SK-N-SH (cell line): Measurements from ENCODE around the gene KBTBD4. TPM values are rescaled to one million over a fixed set of nuclear protein-coding genes. Genes with fewer than 3 reads are reported as not detected.

Experiments
- CTCF ChIA-PET: fragments of 300-600, 350-600 bp; formaldehyde crosslinking; extraction: SDS; loops from one replicate; lab custom pipeline; 2021; lab: Yijun Ruan, JAX
- POLR2A ChIA-PET: fragments of 350-600 bp; sonication (Branson Sonifier 250); formaldehyde crosslinking; extraction: SDS; loops from one replicate; lab custom pipeline; 2020; ENCODE audit warnings: antibody characterized with exemption, inconsistent platforms; lab: Yijun Ruan, JAX
- DNase-seq: peaks from one replicate; pipeline ENCODE4 v3.0.0; 2012
- H2AFZ ChIP-seq: fragments of 200-600 bp; sonication (generic); 2 replicates; pipeline ENCODE4 v1.8.1; 2016; ENCODE audit warnings: antibody characterized with exemption, mild to moderate bottlenecking, low read depth
- H3F3A ChIP-seq: fragments of 200-600 bp; sonication (generic); replicated peaks from 2 replicates; pipeline ENCODE3; 2016; ENCODE audit warnings: antibody characterized with exemption, mild to moderate bottlenecking; ENCODE audit not compliant: insufficient read depth
- H3K27ac ChIP-seq, 2 experiments: fragments of 200-500 bp in 1 of 2; fragments of 200-600 bp in 1 of 2; sonication (Bioruptor generic) in 1 of 2; sonication (generic), shearing (Covaris generic) in 1 of 2; 2 replicates each; pipeline versions ENCODE4 v1.5.1 to v1.6.1; 2014 to 2016; ENCODE audit warnings: low read depth in 2 of 2, inconsistent platforms in 1 of 2, low read length in 1 of 2, mild to moderate bottlenecking in 1 of 2, mixed read lengths in 1 of 2
- H3K27me3 ChIP-seq: fragments of 200-600 bp; sonication (generic), shearing (Covaris generic); 2 replicates; pipeline ENCODE4 v1.6.1; 2016; ENCODE audit warnings: mixed run types; ENCODE audit not compliant: insufficient read depth
- H3K36me3 ChIP-seq, 2 experiments: fragments of 200-500 bp in 1 of 2; fragments of 200-600 bp in 1 of 2; sonication (Bioruptor generic) in 1 of 2; sonication (generic) in 1 of 2; replicated peaks in 1 of 2; 2 replicates each; pipeline versions ENCODE3 to v1.5.1; 2014 to 2016; ENCODE audit warnings: low read length in 1 of 2, mild to moderate bottlenecking in 1 of 2; ENCODE audit not compliant: insufficient read depth in 2 of 2, control insufficient read depth in 1 of 2
- H3K4me1 ChIP-seq, 2 experiments: fragments of 200-500 bp in 1 of 2; fragments of 200-600 bp in 1 of 2; sonication (Bioruptor generic) in 1 of 2; sonication (generic), shearing (Covaris generic) in 1 of 2; 2 replicates each; pipeline versions ENCODE4 v1.5.1 to v1.6.1; 2014 to 2016; ENCODE audit warnings: low read depth in 1 of 2, low read length in 1 of 2, mixed run types in 1 of 2; ENCODE audit not compliant: insufficient read depth in 2 of 2, control insufficient read depth in 1 of 2
- H3K4me2 ChIP-seq: fragments of 200-600 bp; sonication (generic), shearing (Covaris generic); 2 replicates; pipeline ENCODE4 v1.6.1; 2017; ENCODE audit warnings: mixed run types
- H3K4me3 ChIP-seq, 2 experiments: fragments of 200-500 bp in 1 of 2; fragments of 200-600 bp in 1 of 2; sonication (Bioruptor generic) in 1 of 2; sonication (generic), shearing (Covaris generic) in 1 of 2; 2 replicates each; pipeline versions ENCODE4 v1.5.1 to v1.8.1; 2014 to 2016; ENCODE audit warnings: low read depth in 2 of 2, inconsistent platforms in 1 of 2, low read length in 1 of 2, mild to moderate bottlenecking in 1 of 2, mixed read lengths in 1 of 2, moderate library complexity in 1 of 2
- H3K79me2 ChIP-seq: fragments of 200-600 bp; sonication (generic); 2 replicates; pipeline ENCODE4 v1.8.1; 2017; ENCODE audit warnings: mild to moderate bottlenecking; ENCODE audit not compliant: insufficient read depth
- H3K9ac ChIP-seq: fragments of 200-600 bp; sonication (generic); 2 replicates; pipeline ENCODE4 v1.6.1; 2017; ENCODE audit warnings: mixed run types
- H3K9me2 ChIP-seq: fragments of 200-600 bp; sonication (generic); 2 replicates; pipeline ENCODE4 v1.6.1; 2017; ENCODE audit warnings: mixed run types
- H3K9me3 ChIP-seq: fragments of 200-600 bp; sonication (generic); 2 replicates; pipeline ENCODE4 v1.6.1; 2017; ENCODE audit warnings: mixed run types, mild to moderate bottlenecking, moderate library complexity
- H4K20me1 ChIP-seq: fragments of 200-600 bp; sonication (generic); 2 replicates; pipeline ENCODE4 v1.6.1; 2017; ENCODE audit warnings: mild to moderate bottlenecking, mixed run types; ENCODE audit not compliant: insufficient read depth
- CHD2 ChIP-seq: fragments of 150-350 bp; IDR thresholded peaks from 2 replicates; pipeline ENCODE4 v1.6.1; 2018; ENCODE audit warnings: low read length; ENCODE audit not compliant: partially characterized antibody
- EP300 ChIP-seq, 2 experiments: IDR thresholded peaks; 2 replicates each; pipeline versions ENCODE4 v1.4.0 to v1.6.1; 2012; ENCODE audit warnings: borderline replicate concordance in 1 of 2, low read depth in 1 of 2, low read length in 1 of 2
- EZH2phosphoT487 ChIP-seq: fragments of 200-600 bp; sonication (generic); IDR thresholded peaks from 2 replicates; pipeline ENCODE4 v1.6.1; 2017; ENCODE audit warnings: low read depth, mixed run types, mild to moderate bottlenecking, antibody characterized with exemption, moderate library complexity, borderline replicate concordance
- FOSL2 ChIP-seq: IDR thresholded peaks from 2 replicates; pipeline ENCODE4 v1.4.0; 2012; ENCODE audit warnings: low read depth, mild to moderate bottlenecking, moderate library complexity, borderline replicate concordance
- GABPA ChIP-seq: IDR thresholded peaks from 2 replicates; pipeline ENCODE4 v1.4.0; 2012; ENCODE audit warnings: low read depth, mild to moderate bottlenecking
- IRF3 ChIP-seq: fragments of 150-350 bp; IDR thresholded peaks from 2 replicates; pipeline ENCODE4 v1.6.1; 2016; ENCODE audit warnings: mild to moderate bottlenecking, low read depth, low read length
- JUND ChIP-seq: IDR thresholded peaks from 2 replicates; pipeline ENCODE4 v1.4.0; 2012
- NFIC ChIP-seq: IDR thresholded peaks from 2 replicates; pipeline ENCODE4 v1.4.0; 2012; ENCODE audit warnings: borderline replicate concordance
- RAD21 ChIP-seq: IDR thresholded peaks from 2 replicates; pipeline ENCODE4 v1.6.1; 2012; ENCODE audit warnings: mild to moderate bottlenecking, low read length
- REST ChIP-seq: IDR thresholded peaks from 2 replicates; pipeline ENCODE4 v1.6.1; 2012; ENCODE audit warnings: mild to moderate bottlenecking, low read depth, low read length, moderate library complexity
- RFX5 ChIP-seq: IDR thresholded peaks from 2 replicates; pipeline ENCODE4 v1.6.1; 2012; ENCODE audit warnings: mild to moderate bottlenecking, improper control_type of control experiment, low read length
- SMC3 ChIP-seq: IDR thresholded peaks from 2 replicates; pipeline ENCODE4 v1.6.1; 2012; ENCODE audit warnings: low read depth, low read length, improper control_type of control experiment
- TCF12 ChIP-seq: IDR thresholded peaks from 2 replicates; pipeline ENCODE4 v1.4.0; 2012
- USF1 ChIP-seq: IDR thresholded peaks from 2 replicates; pipeline ENCODE4 v1.4.0; 2012; ENCODE audit warnings: low read depth, borderline replicate concordance
- USF2 ChIP-seq: fragments of 150-350 bp; IDR thresholded peaks from 2 replicates; pipeline ENCODE4 v1.6.1; 2017; ENCODE audit warnings: antibody characterized with exemption, low read length, low read depth, borderline replicate concordance
- ZBTB33 ChIP-seq: IDR thresholded peaks from 2 replicates; pipeline ENCODE4 v1.4.0; 2012; ENCODE audit warnings: low read depth, borderline replicate concordance
- WGBS: methylation state at CpG from one replicate; pipeline ENCODE4 v1.1.6; 2017; ENCODE audit warnings: low lambda C conversion rate; 5-methylcytosine and 5-hydroxymethylcytosine counted together
- polyA plus RNA-seq, 3 experiments: library from polyadenylated mRNA; depleted of rRNA; stranded (reverse); fragments of >200 nt; gene quantifications; 2 replicates each; pipeline ENCODE4 v1.2.3, GENCODE V29; 2012

Gene KBTBD4
- polyA plus RNA-seq, 1 of the 3 experiments (the other 2 are of a cell fraction) = 16.8 TPM

GRCh38 chr11:47539681-47540039 lies 39.1 kb downstream of the KBTBD4 start:
- Histone ChIP-seq H3K4me1 (peaks cover 0 to 62% of the 10 kb centered on the region in 2 experiments; a peak in 3 of 4 replicates), H3K9ac (no peak overlapping the region), H3K9me2 (no peaks in the 10 kb centered on the region), H4K20me1 (peaks cover 100% of the 10 kb centered on the region), H2AFZ (no peak overlapping the region), H3K36me3 (peaks cover 0 to 22% of the 10 kb centered on the region in 2 experiments), H3K79me2 (peaks cover 99% of the 10 kb centered on the region), H3K9me3 (no peaks in the 10 kb centered on the region), H3K27ac (peak overlapping the region in 1 of 2 experiments; percentile 70; a peak in 2 of 4 replicates), H3K27me3 (no peaks in the 10 kb centered on the region), H3F3A (peaks cover 53% of the 10 kb centered on the region), H3K4me2 (peak overlapping the region; percentile 61), H3K4me3 (0 out of 4 replicates have a peak overlapping the region, but pooled peaks of 1 of the 2 experiments have one; percentile 14)
- no peak for TF ChIP-seq EZH2phosphoT487
- CTCF ChIA-PET = no interaction called here
- POLR2A ChIA-PET = no interaction called here
- no peak for DNase-seq
- 56% methylated on average over 2 of the region's 2 CpGs for WGBS

- no peak for DNase-seq
- 93% methylated on average over 10 of the region's 10 CpGs for WGBS
- Histone ChIP-seq H3K27me3 (no peaks in the 10 kb centered on the region), H3K9me3 (no peaks in the 10 kb centered on the region), H4K20me1 (peaks cover 100% of the 10 kb centered on the region), H3K4me3 (no peak overlapping the region), H3K27ac (peak overlapping the region in 1 of 2 experiments; percentile 70; a peak in 2 of 4 replicates), H3K4me1 (peaks cover 0 to 66% of the 10 kb centered on the region in 2 experiments; a peak in 3 of 4 replicates), H3K9me2 (no peaks in the 10 kb centered on the region), H3K4me2 (peak overlapping the region; percentile 61; the same call in 1 of the 2 replicates), H3K9ac (no peak overlapping the region), H3K79me2 (peaks cover 99% of the 10 kb centered on the region), H3F3A (peaks cover 53% of the 10 kb centered on the region), H2AFZ (no peak overlapping the region), H3K36me3 (peaks cover 0 to 22% of the 10 kb centered on the region in 2 experiments)
- ChIA-PET POLR2A (no interaction called here), CTCF (interaction anchor here (3.3 kb wide), 1 partner anchor 13 kb away, joined by 10 read pairs; no protein-coding TSS in a partner anchor)
- TF ChIP-seq SMC3 = no peak
- no peak for TF ChIP-seq GABPA
- no peak for TF ChIP-seq ZBTB33
- TF ChIP-seq RFX5 = no peak
- no peak for TF ChIP-seq USF2
- no peak for TF ChIP-seq EZH2phosphoT487
- TF ChIP-seq EP300 (IDR thresholded peaks at IDR 0.05; ENCODE audit: borderline replicate concordance in 1 of 2, low read depth in 1 of 2, low read length in 1 of 2) = no peak
- TF ChIP-seq IRF3 = no peak
- no peak for TF ChIP-seq FOSL2
- TF ChIP-seq NFIC = no peak
- TF ChIP-seq TCF12 = no peak
- no peak for TF ChIP-seq JUND
- TF ChIP-seq CHD2 = no peak
- TF ChIP-seq USF1 = no peak
- no peak for TF ChIP-seq REST
- no peak for TF ChIP-seq RAD21
Observed at GRCh38 chr11:47538741-47539565, 39.8 kb downstream of the KBTBD4 start.
